A375 (cell line): ENCODE measurements around the gene SPATA46. TPM values are rescaled to one million over a fixed set of nuclear protein-coding genes. Genes with fewer than 3 reads are reported as not detected.

ENCODE experiments used
- small RNA-seq: library from RNA; depleted of rRNA; stranded (forward); fragments of <200 nt; gene quantifications from one replicate; pipeline ENCODE3, GENCODE V24; 2014
- total RNA-seq: library from RNA; depleted of rRNA; stranded (reverse); fragments of >200 nt; shearing (Covaris generic); gene quantifications from 2 replicates; pipeline ENCODE4 v1.2.3, GENCODE V29; 2014; rRNA removed

Gene SPATA46
- not detected in 2 replicates for total RNA-seq

GRCh38 chr1:162376691-162377090 is at the start of gene SPATA46:
Gene SPATA46, minus strand, starts transcription at chr1:162376854. Its CDS starts 64 bp downstream, at chr1:162376790.

GRCh38 chr1:162412002-162412401 is 35.3 kb upstream of the SPATA46 start, which contains the start of gene SH2D1B:
Gene SH2D1B, minus strand, starts transcription at chr1:162412136. Its CDS starts 120 bp downstream, at chr1:162412016.

GRCh38 chr1:162381383-162381782 is 4.7 kb upstream of the SPATA46 start, which contains the start of gene C1orf226:
Gene C1orf226, plus strand, starts transcription at chr1:162381728. Its CDS starts 174 bp downstream, at chr1:162381902.

Small RNA genes lying within 50 kb of the gene (small RNA-seq; reads per million reads assigned to genes)
- gene MIR556 (not detected), gene RNA5SP61 (not detected)

Other genes with a start within 250 kb of the SPATA46 start
- gene C1orf226, start 4.9 kb upstream of the SPATA46 start, total RNA-seq: 5.3 and 5.6 TPM in 2 replicates
- 3.0 TPM in 2 replicates for gene SH2D1B, start 35.3 kb upstream of the SPATA46 start, total RNA-seq
- 46.7 and 49.5 TPM in 2 replicates for gene UHMK1, start 121.0 kb upstream of the SPATA46 start, total RNA-seq
- gene UAP1, start 184.9 kb upstream of the SPATA46 start, total RNA-seq: 144 and 167 TPM in 2 replicates